Renal cortical epithelial cell (primary cell): ENCODE results near the gene ELK1. TPM values are rescaled to one million over a fixed set of nuclear protein-coding genes. Genes with fewer than 3 reads are reported as not detected.
"Not testable (repeated sequence)": the region's sequence is repeated elsewhere in the genome, so short reads cannot be mapped to it uniquely, and the experiment has no call there.

ENCODE experiments used
- DNase-seq: peaks from one replicate; pipeline ENCODE4 v3.0.0-alpha.2; 2011; ENCODE audit warnings: low read depth
- total RNA-seq: library from RNA; depleted of rRNA; stranded (reverse); fragments of >200 nt; gene quantifications from 2 replicates; pipeline ENCODE4 v1.2.3, GENCODE V29; 2014

ELK1 gene
- total RNA-seq, 1 donor from 2014 or later = 16.4 TPM

GRCh38 chrX:47611926-47612325, 38.4 kb downstream of the ELK1 start:
- DNase-seq = no peak

- no peak for DNase-seq
Measured at GRCh38 chrX:47611489-47611888, 38.9 kb downstream of the ELK1 start.

GRCh38 chrX:47610511-47610910, 39.9 kb downstream of the ELK1 start:
- peak; percentile 7 for DNase-seq

GRCh38 chrX:47608130-47608810, 42.1 kb downstream of the ELK1 start:
- no peak for DNase-seq

- DNase-seq = no peak
Measured at GRCh38 chrX:47607091-47607490, 43.3 kb downstream of the ELK1 start.

GRCh38 chrX:47605024-47605423, 45.3 kb downstream of the ELK1 start:
- DNase-seq = no peak

- DNase-seq = not testable (repeated sequence)
Measured at GRCh38 chrX:47603125-47603524, 47.2 kb downstream of the ELK1 start.

GRCh38 chrX:47597222-47597621, 53.1 kb downstream of the ELK1 start:
- DNase-seq = no peak

- DNase-seq = no peak
Measured at GRCh38 chrX:47596256-47596655, 54.1 kb downstream of the ELK1 start.

GRCh38 chrX:47595716-47596251, 54.6 kb downstream of the ELK1 start:
- DNase-seq = no peak

GRCh38 chrX:47593522-47593921, 56.8 kb downstream of the ELK1 start:
- DNase-seq = no peak

GRCh38 chrX:47590984-47591383, 59.4 kb downstream of the ELK1 start:
- no peak for DNase-seq

- DNase-seq = no peak
Measured at GRCh38 chrX:47587906-47588735, 62.2 kb downstream of the ELK1 start.

- DNase-seq = peak; percentile 74
Measured at GRCh38 chrX:47587091-47587891, 63.1 kb downstream of the ELK1 start.

GRCh38 chrX:47586043-47586787, 64.1 kb downstream of the ELK1 start:
- no peak for DNase-seq

Other genes starting within 250 kb of the ELK1 start
- 7.3 and 11.2 TPM in 2 replicates for gene ZNF41, start 167.3 kb downstream of the ELK1 start, total RNA-seq
- gene ARAF, start 89.4 kb downstream of the ELK1 start, total RNA-seq = 11.3 and 28.5 TPM in 2 replicates
- 41.0 and 123 TPM in 2 replicates for gene TIMP1, start 68.1 kb downstream of the ELK1 start, total RNA-seq
- gene SYN1, start 30.7 kb downstream of the ELK1 start, total RNA-seq = 0.05 and 0.17 TPM in 2 replicates
- gene CFP, start 20.6 kb downstream of the ELK1 start, total RNA-seq = 0.05 TPM in 1 of 2 replicates, not detected in the other
- 62.6 and 106 TPM in 2 replicates for gene UXT, start 8.6 kb upstream of the ELK1 start, total RNA-seq
- gene ZNF81, start 186.3 kb upstream of the ELK1 start, total RNA-seq = 2.6 and 9.3 TPM in 2 replicates